H1 (cell line): ENCODE results near the gene CBLC.

Source experiments
- CREB1 ChIP-seq: IDR thresholded peaks from 2 replicates; pipeline ENCODE4 v1.6.1; 2012; ENCODE audit warnings: inconsistent platforms
- EP300 ChIP-seq, 2 experiments: IDR thresholded peaks; 1 replicate in 1 of 2; 2 replicates in 1 of 2; pipeline ENCODE4 v1.6.1; 2011 to 2012; ENCODE audit warnings: low read depth in 2 of 2, low read length in 2 of 2, mild to moderate bottlenecking in 2 of 2, borderline replicate concordance in 1 of 2, inconsistent platforms in 1 of 2, moderate library complexity in 1 of 2
- EZH2 ChIP-seq: fragments of 200-600 bp; sonication (generic); IDR thresholded peaks from 2 replicates; pipeline ENCODE4 v1.7.1; 2012; ENCODE audit warnings: low read depth, mild to moderate bottlenecking, moderate library complexity, low read length, inconsistent platforms; ENCODE audit not compliant: severe bottlenecking
- GTF2F1 ChIP-seq: IDR thresholded peaks from 2 replicates; pipeline ENCODE4 v1.6.1; 2012; ENCODE audit warnings: low read depth, low read length, improper control_type of control experiment, borderline replicate concordance
- POLR2A ChIP-seq, 2 experiments: IDR thresholded peaks; 1 replicate in 1 of 2; 2 replicates in 1 of 2; pipeline ENCODE4 v1.6.1; 2011; ENCODE audit warnings: low read depth in 2 of 2, low read length in 2 of 2, mild to moderate bottlenecking in 2 of 2; ENCODE audit errors: control extremely low read depth in 1 of 2
- POLR2AphosphoS5 ChIP-seq: IDR thresholded peaks from 2 replicates; pipeline ENCODE4 v1.6.1; 2011; ENCODE audit warnings: low read depth, low read length
- RAD21 ChIP-seq, 2 experiments: IDR thresholded peaks in 1 of 2; conservative IDR thresholded peaks in 1 of 2; 2 replicates each; pipeline ENCODE4 v1.6.1; 2011; ENCODE audit warnings: low read depth in 2 of 2, low read length in 2 of 2, improper control_type of control experiment in 1 of 2, inconsistent platforms in 1 of 2, mild to moderate bottlenecking in 1 of 2, moderate library complexity in 1 of 2
- SIN3A ChIP-seq, 2 experiments: IDR thresholded peaks in 1 of 2; conservative IDR thresholded peaks in 1 of 2; 2 replicates each; pipeline ENCODE4 v1.6.1; 2011 to 2012; ENCODE audit warnings: low read length in 2 of 2, improper control_type of control experiment in 1 of 2, low read depth in 1 of 2, mild to moderate bottlenecking in 1 of 2
- SIRT6 ChIP-seq: IDR thresholded peaks from one replicate; pipeline ENCODE4 v1.7.1; 2012; ENCODE audit warnings: low read length, inconsistent platforms
- TAF1 ChIP-seq: IDR thresholded peaks from 2 replicates; pipeline ENCODE4 v1.6.1; 2011; ENCODE audit warnings: mild to moderate bottlenecking, low read depth, low read length
- TEAD4 ChIP-seq: IDR thresholded peaks from 2 replicates; pipeline ENCODE4 v1.6.1; 2012; ENCODE audit warnings: low read depth, low read length, inconsistent platforms, mixed read lengths
- ZNF274 ChIP-seq: IDR thresholded peaks from 2 replicates; pipeline ENCODE4 v1.7.0; 2012; ENCODE audit warnings: low read length, borderline replicate concordance; ENCODE audit errors: extremely low read depth
- TF ChIP-seq, protein P1 (sequence below), 3 experiments: IDR thresholded peaks; 1 replicate in 2 of 3; 2 replicates in 1 of 3; pipeline versions ENCODE4 v1.5.1 to v1.6.1; 2011; ENCODE audit warnings: low read length in 3 of 3, mild to moderate bottlenecking in 3 of 3, inconsistent platforms in 2 of 3, low read depth in 1 of 3, moderate library complexity in 1 of 3; ENCODE audit not compliant: insufficient read depth in 1 of 3; ENCODE audit errors: control extremely low read depth in 1 of 3

- TF ChIP-seq RAD21 (IDR thresholded peaks at IDR 0.05 in 1 of 2, conservative IDR thresholded peaks at IDR 0.05 in 1 of 2; ENCODE audit: low read depth in 2 of 2, low read length in 2 of 2) = no peak
- no peak for TF ChIP-seq EZH2
- no peak for TF ChIP-seq GTF2F1
- no peak for TF ChIP-seq POLR2AphosphoS5
- TF ChIP-seq, protein P1, sequence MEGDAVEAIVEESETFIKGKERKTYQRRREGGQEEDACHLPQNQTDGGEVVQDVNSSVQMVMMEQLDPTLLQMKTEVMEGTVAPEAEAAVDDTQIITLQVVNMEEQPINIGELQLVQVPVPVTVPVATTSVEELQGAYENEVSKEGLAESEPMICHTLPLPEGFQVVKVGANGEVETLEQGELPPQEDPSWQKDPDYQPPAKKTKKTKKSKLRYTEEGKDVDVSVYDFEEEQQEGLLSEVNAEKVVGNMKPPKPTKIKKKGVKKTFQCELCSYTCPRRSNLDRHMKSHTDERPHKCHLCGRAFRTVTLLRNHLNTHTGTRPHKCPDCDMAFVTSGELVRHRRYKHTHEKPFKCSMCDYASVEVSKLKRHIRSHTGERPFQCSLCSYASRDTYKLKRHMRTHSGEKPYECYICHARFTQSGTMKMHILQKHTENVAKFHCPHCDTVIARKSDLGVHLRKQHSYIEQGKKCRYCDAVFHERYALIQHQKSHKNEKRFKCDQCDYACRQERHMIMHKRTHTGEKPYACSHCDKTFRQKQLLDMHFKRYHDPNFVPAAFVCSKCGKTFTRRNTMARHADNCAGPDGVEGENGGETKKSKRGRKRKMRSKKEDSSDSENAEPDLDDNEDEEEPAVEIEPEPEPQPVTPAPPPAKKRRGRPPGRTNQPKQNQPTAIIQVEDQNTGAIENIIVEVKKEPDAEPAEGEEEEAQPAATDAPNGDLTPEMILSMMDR (IDR thresholded peaks at IDR 0.05; ENCODE audit: control extremely low read depth in 1 of 3, insufficient read depth in 1 of 3, low read depth in 1 of 3, low read length in 3 of 3) = no peak
- no peak for TF ChIP-seq ZNF274
- TF ChIP-seq SIN3A (conservative IDR thresholded peaks at IDR 0.05 in 1 of 2, IDR thresholded peaks at IDR 0.05 in 1 of 2; ENCODE audit: low read depth in 1 of 2, low read length in 2 of 2) = no peak
- no peak for TF ChIP-seq SIRT6
- TF ChIP-seq POLR2A (IDR thresholded peaks at IDR 0.05; ENCODE audit: control extremely low read depth in 1 of 2, low read depth in 2 of 2, low read length in 2 of 2) = no peak
- TF ChIP-seq TEAD4 = no peak
- no peak for TF ChIP-seq TAF1
- no peak for TF ChIP-seq EP300 (IDR thresholded peaks at IDR 0.05; ENCODE audit: borderline replicate concordance in 1 of 2, low read depth in 2 of 2, low read length in 2 of 2)
- no peak for TF ChIP-seq CREB1
Measured at GRCh38 chr19:44806291-44806690, 28.6 kb downstream of the CBLC start.
